Measurements from ENCODE around the gene PPA2.

- TF ChIP-seq POLR2A (IDR thresholded peaks at IDR 0.05; ENCODE audit: low read length): no peak
- TF ChIP-seq GATA1 (IDR thresholded peaks at IDR 0.05; ENCODE audit: low read depth, low read length): no peak
These were observed 130.5 kb downstream of the PPA2 start for GRCh38 chr4:105343146-105343931.

All from erythroblast (primary cell).